Measurements from ENCODE around the gene TAOK1.

GRCh38 chr17:29344201-29344856 is 45.8 kb upstream of the TAOK1 start:
- no peak for TF ChIP-seq CTCF (conservative IDR thresholded peaks at IDR 0.05; ENCODE audit: low read length)
- no peak for TF ChIP-seq EZH2phosphoT487 (IDR thresholded peaks at IDR 0.05; ENCODE audit: borderline replicate concordance)
